ENCODE measurements around the gene PHOX2A. TPM values are rescaled to one million over a fixed set of nuclear protein-coding genes. Genes with fewer than 3 reads are reported as not detected.

The PHOX2A gene
- total and polyA plus RNA-seq, 12 donors: not detected

GRCh38 chr11:72232260-72233055 lies 11.5 kb downstream of the PHOX2A start:
- Histone ChIP-seq H3K4me3 (no peak overlapping the region), H3K4me1 (peaks cover 0 to 46% (median 10%) of the 10 kb centered on the region in 9 donors), H3K36me3 (peaks cover 0 to 99% (median 78%) of the 10 kb centered on the region in 9 donors), H3K9me3 (no peaks in the 10 kb centered on the region), H3K27me3 (no peaks in the 10 kb centered on the region), H3K27ac (no peak overlapping the region)
- whole genome bisulfite sequencing, 2 donors: 93 to 94% methylated on average over 18 of the region's 18 CpGs
- intact Hi-C loops (cut with DNase I): loop anchor here in 2 of 10 donors (10.0 kb wide), 2 partner anchors 182 to 218 kb away; no protein-coding TSS in a partner anchor
- ATAC-seq (no peak), DNase-seq (no peak)
- TF ChIP-seq, protein P1, sequence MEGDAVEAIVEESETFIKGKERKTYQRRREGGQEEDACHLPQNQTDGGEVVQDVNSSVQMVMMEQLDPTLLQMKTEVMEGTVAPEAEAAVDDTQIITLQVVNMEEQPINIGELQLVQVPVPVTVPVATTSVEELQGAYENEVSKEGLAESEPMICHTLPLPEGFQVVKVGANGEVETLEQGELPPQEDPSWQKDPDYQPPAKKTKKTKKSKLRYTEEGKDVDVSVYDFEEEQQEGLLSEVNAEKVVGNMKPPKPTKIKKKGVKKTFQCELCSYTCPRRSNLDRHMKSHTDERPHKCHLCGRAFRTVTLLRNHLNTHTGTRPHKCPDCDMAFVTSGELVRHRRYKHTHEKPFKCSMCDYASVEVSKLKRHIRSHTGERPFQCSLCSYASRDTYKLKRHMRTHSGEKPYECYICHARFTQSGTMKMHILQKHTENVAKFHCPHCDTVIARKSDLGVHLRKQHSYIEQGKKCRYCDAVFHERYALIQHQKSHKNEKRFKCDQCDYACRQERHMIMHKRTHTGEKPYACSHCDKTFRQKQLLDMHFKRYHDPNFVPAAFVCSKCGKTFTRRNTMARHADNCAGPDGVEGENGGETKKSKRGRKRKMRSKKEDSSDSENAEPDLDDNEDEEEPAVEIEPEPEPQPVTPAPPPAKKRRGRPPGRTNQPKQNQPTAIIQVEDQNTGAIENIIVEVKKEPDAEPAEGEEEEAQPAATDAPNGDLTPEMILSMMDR (IDR thresholded peaks at IDR 0.05): no peak

DNA sequence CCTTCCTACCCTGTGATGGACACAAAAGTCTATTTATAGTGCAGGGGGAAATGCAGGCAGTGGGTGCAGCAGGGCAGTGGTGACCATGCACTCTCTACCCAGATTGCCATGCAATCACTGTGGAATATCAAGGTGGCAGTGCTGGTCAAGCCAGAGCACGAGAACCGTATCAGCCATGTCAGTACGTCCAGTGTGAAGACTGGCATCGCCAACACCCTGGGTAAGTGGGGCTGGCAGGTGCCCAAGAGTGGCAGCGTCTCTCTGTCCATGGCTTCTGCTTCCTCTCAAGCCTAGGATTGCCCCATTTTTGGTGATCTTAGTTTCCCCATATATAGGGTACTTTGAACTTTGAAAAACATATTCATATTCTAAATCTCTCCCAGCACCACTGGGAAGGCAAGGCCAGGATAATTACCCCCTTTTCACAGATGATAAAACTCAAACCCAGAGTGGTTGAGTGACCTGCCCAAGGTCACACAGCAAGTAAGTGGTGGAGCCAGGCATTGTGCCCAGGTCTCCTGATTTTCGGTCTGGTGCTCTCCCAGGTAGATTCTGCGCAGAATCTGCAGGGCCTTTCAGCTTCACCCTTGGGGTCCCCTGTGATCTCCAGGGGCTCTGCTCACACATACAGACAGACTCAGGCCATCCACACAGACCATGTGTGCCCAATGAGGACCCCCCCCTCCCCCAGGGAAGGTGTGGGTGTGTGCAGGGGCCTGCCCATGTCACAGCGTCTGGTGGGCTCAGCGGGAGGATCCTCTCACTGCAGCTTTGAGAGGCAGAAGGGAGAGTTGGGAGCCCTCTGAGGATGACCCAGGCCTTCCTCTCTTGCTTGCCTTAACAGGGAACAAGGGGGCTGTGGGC lies 12.3 kb downstream of the PHOX2A start:
- 73 to 75% methylated on average over 9 of the region's 9 CpGs for WGBS, 2 donors
- TF ChIP-seq, protein P1 (IDR thresholded peaks at IDR 0.05): no peak
- H3K4me1 ChIP-seq: peaks cover 0 to 49% (median 10%) of the 10 kb centered on the region in 9 donors
- H3K36me3 ChIP-seq: peaks cover 0 to 99% (median 70%) of the 10 kb centered on the region in 9 donors
- no peak overlapping the region for H3K4me3 ChIP-seq
- intact Hi-C loops (cut with DNase I): loop anchor here in 2 of 10 donors (10.0 kb wide), 2 partner anchors 183 to 217 kb away; no protein-coding TSS in a partner anchor
- H3K27me3 ChIP-seq: no peaks in the 10 kb centered on the region
- ATAC-seq (peak; percentile 20 to 67 (median 43)), DNase-seq (peak; percentile 66 to 74)
- peak overlapping the region in 4 of 10 donors; percentile 5 to 42 (median 32) for H3K27ac ChIP-seq
- no peaks in the 10 kb centered on the region for H3K9me3 ChIP-seq

DNA sequence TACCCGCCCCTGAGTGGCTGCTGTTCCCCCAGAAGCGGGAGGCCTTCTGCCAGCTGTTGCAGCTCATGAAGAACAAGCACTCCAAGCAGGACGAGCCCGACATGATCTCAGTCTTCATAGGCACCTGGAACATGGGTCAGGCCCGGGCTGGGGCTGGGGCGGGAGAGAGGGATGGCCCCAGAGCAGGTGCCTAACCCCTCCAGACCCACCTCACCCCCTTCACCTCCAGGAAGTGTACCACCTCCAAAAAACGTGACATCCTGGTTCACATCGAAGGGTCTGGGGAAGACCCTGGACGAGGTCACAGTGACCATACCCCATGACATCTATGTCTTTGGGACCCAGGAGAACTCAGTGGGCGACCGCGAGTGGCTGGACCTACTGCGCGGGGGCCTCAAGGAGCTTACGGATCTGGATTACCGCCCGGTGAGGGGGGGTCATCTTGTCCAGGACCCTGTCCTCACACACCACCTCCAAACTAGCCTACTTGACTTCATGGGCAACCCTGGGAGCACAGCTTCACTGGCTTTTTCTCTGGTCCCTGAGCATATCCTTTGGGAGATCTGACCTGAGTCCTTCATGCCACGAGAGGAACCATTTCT lies 13.1 kb downstream of the PHOX2A start:
- peaks cover 0 to 94% (median 62%) of the 10 kb centered on the region in 9 donors for H3K36me3 ChIP-seq
- TF ChIP-seq, protein P1 (IDR thresholded peaks at IDR 0.05): no peak
- peak in 1 of 2 donors; percentile 3 for DNase-seq
- no peak for ATAC-seq
- WGBS, 2 donors: 86 to 90% methylated on average over 18 of the region's 18 CpGs
- H3K27ac ChIP-seq: peak overlapping the region in 5 of 10 donors; percentile 15 to 42 (median 26)
- no peaks in the 10 kb centered on the region for H3K27me3 ChIP-seq
- intact Hi-C loops (cut with DNase I): loop anchor here in 2 of 10 donors (10.0 kb wide), 2 partner anchors 184 to 216 kb away; no protein-coding TSS in a partner anchor
- H3K9me3 ChIP-seq: no peaks in the 10 kb centered on the region
- peaks cover 0 to 49% (median 17%) of the 10 kb centered on the region in 9 donors for H3K4me1 ChIP-seq
- no peak overlapping the region for H3K4me3 ChIP-seq
